Transverse colon (tissue), 3 donors: ENCODE data around the gene HOXC9.

ENCODE experiments used
- EP300 ChIP-seq: sonication (generic); formaldehyde crosslinking; IDR thresholded peaks from one replicate; pipeline ENCODE4 v1.6.1; 2017; ENCODE audit warnings: antibody characterized with exemption, low read depth
- POLR2A ChIP-seq: fragments of 450-650 bp; IDR thresholded peaks from one replicate; pipeline ENCODE4 v1.6.1; 2016; ENCODE audit warnings: antibody characterized with exemption, mild to moderate bottlenecking, moderate library complexity
- POLR2AphosphoS5 ChIP-seq, 3 donors: sonication (generic); formaldehyde crosslinking; IDR thresholded peaks; one replicate each; pipeline ENCODE4 v1.6.1; 2016; ENCODE audit warnings: antibody characterized with exemption in 3 of 3

- TF ChIP-seq EP300 = no peak
- no peak for TF ChIP-seq POLR2AphosphoS5 (IDR thresholded peaks at IDR 0.05)
- no peak for TF ChIP-seq POLR2A
Measured at GRCh38 chr12:53952335-53952694, 47.6 kb upstream of the HOXC9 start.
